HepG2 (cell line): ENCODE measurements around the gene NCAPD2. TPM values are rescaled to one million over a fixed set of nuclear protein-coding genes. Genes with fewer than 3 reads are reported as not detected.

Experiments
- ATAC-seq: fragments of 200-7000 bp; cut with Tn5 transposase; 3 replicates; pipeline ENCODE4 v1.9.1; 2020; ENCODE audit warnings: mild to moderate bottlenecking, moderate library complexity
- BruUV-seq: library from RNA; stranded (reverse); fragments of 400-500 nt; replicated peaks from 2 replicates; lab custom pipeline; 2021; lab: Mats Ljungman, UMichigan
- CTCF ChIA-PET: fragments of 300-600 bp; formaldehyde crosslinking; extraction: SDS; loops from one replicate; lab custom pipeline; 2021; ENCODE audit warnings: low total read pairs, inconsistent platforms, low intra/inter-chr PET ratio; lab: Yijun Ruan, JAX
- POLR2A ChIA-PET: fragments of 350-600 bp; sonication (Branson Sonifier 250); formaldehyde crosslinking; loops from one replicate; lab custom pipeline; 2020; ENCODE audit warnings: antibody characterized with exemption, inconsistent platforms; lab: Yijun Ruan, JAX
- DNase-seq: peaks from one replicate; pipeline ENCODE4 v3.0.0-alpha.2; 2015; ENCODE audit warnings: low spot score
- FAIRE-seq: peaks from 3 replicates; lab custom pipeline; 2011; peaks lifted over from hg19 to GRCh38; lab: Jason Lieb, UNC
- H2AFZ ChIP-seq: one replicate; pipeline ENCODE4 v1.6.1; 2011; ENCODE audit warnings: low read length, inconsistent platforms
- H3K27ac ChIP-seq: fragments of 300-600 bp; 3 replicates; pipeline ENCODE4 v1.8.0; 2011; ENCODE audit warnings: mixed run types, mild to moderate bottlenecking, mixed read lengths, low read length, inconsistent platforms; ENCODE audit not compliant: insufficient read depth; ENCODE audit errors: extremely low read length
- H3K27me3 ChIP-seq, 2 experiments: fragments of 200-600 bp in 1 of 2; 2 replicates in 1 of 2; 3 replicates in 1 of 2; pipeline versions ENCODE4 v1.6.0 to v1.8.0; 2011; ENCODE audit warnings: low read length in 2 of 2, mild to moderate bottlenecking in 2 of 2, moderate library complexity in 2 of 2, inconsistent platforms in 1 of 2; ENCODE audit not compliant: insufficient read depth in 2 of 2, control insufficient read depth in 1 of 2
- H3K36me3 ChIP-seq, 2 experiments: fragments of 200-600 bp in 1 of 2; replicated peaks in 1 of 2; 2 replicates in 1 of 2; 3 replicates in 1 of 2; pipeline versions ENCODE4 v1.5.1 to v1.8.0; 2011; ENCODE audit warnings: low read length in 2 of 2, inconsistent platforms in 1 of 2; ENCODE audit not compliant: insufficient read depth in 2 of 2, control insufficient read depth in 1 of 2
- H3K4me1 ChIP-seq: 2 replicates; pipeline ENCODE4 v1.5.1; 2012; ENCODE audit warnings: low read length, inconsistent platforms; ENCODE audit not compliant: insufficient read depth
- H3K4me2 ChIP-seq: 2 replicates; pipeline ENCODE4 v1.6.0; 2011; ENCODE audit warnings: low read depth, low read length, inconsistent platforms
- H3K4me3 ChIP-seq, 3 experiments: fragments of 200-600 bp in 1 of 3; sonication (generic), shearing (Covaris generic) in 1 of 3; replicated peaks in 1 of 3; 2 replicates each; pipeline ENCODE4 v1.5.1; 2011 to 2016; ENCODE audit warnings: low read length in 3 of 3, inconsistent platforms in 2 of 3, low read depth in 2 of 3, mild to moderate bottlenecking in 2 of 3, control low read depth in 1 of 3, mixed read lengths in 1 of 3; ENCODE audit not compliant: insufficient read depth in 1 of 3
- H3K79me2 ChIP-seq: one replicate; pipeline ENCODE4 v1.6.1; 2011; ENCODE audit warnings: low read length, inconsistent platforms; ENCODE audit not compliant: insufficient read depth
- H3K9ac ChIP-seq: 2 replicates; pipeline ENCODE4 v1.6.0; 2011; ENCODE audit warnings: mild to moderate bottlenecking, low read depth, low read length, inconsistent platforms; ENCODE audit not compliant: insufficient read depth
- H3K9me3 ChIP-seq: 2 replicates; pipeline ENCODE4 v1.5.1; 2012; ENCODE audit warnings: mild to moderate bottlenecking, low read length
- H4K20me1 ChIP-seq: 2 replicates; pipeline ENCODE4 v1.6.0; 2011; ENCODE audit warnings: inconsistent platforms, mild to moderate bottlenecking, low read length, moderate library complexity; ENCODE audit not compliant: insufficient read depth
- AHR ChIP-seq: IDR thresholded peaks from 2 replicates; pipeline ENCODE4 v1.6.1; 2018; ENCODE audit warnings: missing genetic modification reagents, missing compliant biosample characterization
- ETV5 ChIP-seq: IDR thresholded peaks from 2 replicates; pipeline ENCODE4 v1.6.1; 2018; ENCODE audit warnings: missing biosample characterization, missing genetic modification reagents, inconsistent platforms, borderline replicate concordance
- KDM6A ChIP-seq: IDR thresholded peaks from 2 replicates; pipeline ENCODE4 v1.6.1; 2016; ENCODE audit warnings: low read depth
- MEF2D ChIP-seq: sonication (generic); formaldehyde crosslinking; IDR thresholded peaks from 2 replicates; pipeline ENCODE4 v1.5.1; 2020; ENCODE audit warnings: mild to moderate bottlenecking, missing genetic modification reagents
- RAD21 ChIP-seq: fragments of 450-650 bp; formaldehyde crosslinking; IDR thresholded peaks from 2 replicates; pipeline ENCODE4 v1.5.0; 2020; ENCODE audit warnings: mild to moderate bottlenecking
- RBFOX2 ChIP-seq: fragments of 200-400 bp; formaldehyde crosslinking; IDR thresholded peaks from 2 replicates; pipeline ENCODE4 v1.6.1; 2017; ENCODE audit warnings: low read depth, mild to moderate bottlenecking, low read length
- RNF2 ChIP-seq: fragments of 450-650 bp; conservative IDR thresholded peaks from 2 replicates; pipeline ENCODE4 v1.6.1; 2016; ENCODE audit warnings: low read depth
- SMC3 ChIP-seq: IDR thresholded peaks from 2 replicates; pipeline ENCODE4 v1.6.1; 2011; ENCODE audit warnings: low read length, improper control_type of control experiment
- TAF1 ChIP-seq: sonication (generic); formaldehyde crosslinking; IDR thresholded peaks from 2 replicates; pipeline ENCODE4 v1.4.0; 2020; ENCODE audit warnings: missing genetic modification reagents
- XRCC5 ChIP-seq: fragments of 200-400 bp; formaldehyde crosslinking; optimal IDR thresholded peaks from 2 replicates; pipeline ENCODE3; 2017; ENCODE audit warnings: mild to moderate bottlenecking, low read length
- ZFX ChIP-seq: sonication (generic); formaldehyde crosslinking; IDR thresholded peaks from 2 replicates; pipeline ENCODE4 v1.4.0; 2020; ENCODE audit warnings: mild to moderate bottlenecking, low read depth, missing genetic modification reagents, moderate library complexity
- ZNF263 ChIP-seq: sonication (generic); formaldehyde crosslinking; IDR thresholded peaks from 2 replicates; pipeline ENCODE4 v1.4.0; 2020; ENCODE audit warnings: missing genetic modification reagents
- ZNF773 ChIP-seq: sonication (generic); formaldehyde crosslinking; IDR thresholded peaks from 2 replicates; pipeline ENCODE4 v1.4.0; 2020; ENCODE audit warnings: missing genetic modification reagents, borderline replicate concordance
- WGBS: methylation state at CpG from one replicate; pipeline ENCODE4 v1.1.6; 2017; ENCODE audit warnings: low lambda C conversion rate; 5-methylcytosine and 5-hydroxymethylcytosine counted together
- in situ Hi-C: cut with HindIII; loops from 2 replicates; pipeline ENCODE4 v1.10.0; 2017; ENCODE audit warnings: low pct_unique_long_range_greater_than_20kb; ENCODE audit not compliant: extremely low pct_ligation_motif_present
- intact Hi-C: fragments of 100-400 bp; cut with micrococcal nuclease; formaldehyde crosslinking; loops from one replicate; pipeline ENCODE4 v1.10.0; 2022; ENCODE audit not compliant: unreplicated experiment
- polyA plus RNA-seq, 8 experiments: library from polyadenylated mRNA; depleted of rRNA in 3 of 8; stranded (reverse) in 7 of 8; unstranded in 1 of 8; fragments of >200 nt; fragmentation: Illumina TruSeq in 4 of 8; extraction: Trizol in 4 of 8; gene quantifications; 2 replicates each; pipeline versions ENCODE4 v1.2.1 to v1.2.3, GENCODE V29; 2011 to 2016; ENCODE audit warnings: low read depth in 4 of 8, missing spikeins in 1 of 8, mixed read lengths in 1 of 8; ENCODE audit not compliant: insufficient read depth in 1 of 8
- total RNA-seq, 5 experiments: library from RNA; depleted of rRNA; stranded (reverse); fragments of >200 nt; fragmentation: Illumina TruSeq; extraction: Trizol; gene quantifications; 2 replicates each; pipeline ENCODE4 v1.2.3, GENCODE V29; 2016; ENCODE audit warnings: low read depth in 1 of 5
- TF ChIP-seq, protein P1 (sequence below): sonication (generic); formaldehyde crosslinking; IDR thresholded peaks from 2 replicates; pipeline ENCODE4 v1.9.0; 2022; ENCODE audit warnings: missing genetic modification reagents, mild to moderate bottlenecking, borderline replicate concordance
- TF ChIP-seq, protein P2 (sequence below): sonication (generic); formaldehyde crosslinking; IDR thresholded peaks from 2 replicates; pipeline ENCODE4 v1.5.0; 2020; ENCODE audit warnings: mild to moderate bottlenecking, missing genetic modification reagents, moderate library complexity
- TF ChIP-seq, protein P3 (sequence below): sonication (generic); formaldehyde crosslinking; IDR thresholded peaks from 2 replicates; pipeline ENCODE4 v1.4.0; 2020; ENCODE audit warnings: missing genetic modification reagents
- TF ChIP-seq, protein P4 (sequence below), 2 experiments: sonication (generic) in 1 of 2; formaldehyde crosslinking in 1 of 2; IDR thresholded peaks; 2 replicates each; pipeline versions ENCODE4 v1.4.0 to v1.6.1; 2018 to 2020; ENCODE audit warnings: missing genetic modification reagents in 2 of 2, borderline replicate concordance in 1 of 2, low read depth in 1 of 2, mild to moderate bottlenecking in 1 of 2, missing biosample characterization in 1 of 2

Gene NCAPD2
- total and polyA plus RNA-seq, 2 of the 13 experiments (the other 11 are each of a cell fraction or from before 2014, with no cell fraction given) = 51.1 to 65.6 TPM

DNA sequence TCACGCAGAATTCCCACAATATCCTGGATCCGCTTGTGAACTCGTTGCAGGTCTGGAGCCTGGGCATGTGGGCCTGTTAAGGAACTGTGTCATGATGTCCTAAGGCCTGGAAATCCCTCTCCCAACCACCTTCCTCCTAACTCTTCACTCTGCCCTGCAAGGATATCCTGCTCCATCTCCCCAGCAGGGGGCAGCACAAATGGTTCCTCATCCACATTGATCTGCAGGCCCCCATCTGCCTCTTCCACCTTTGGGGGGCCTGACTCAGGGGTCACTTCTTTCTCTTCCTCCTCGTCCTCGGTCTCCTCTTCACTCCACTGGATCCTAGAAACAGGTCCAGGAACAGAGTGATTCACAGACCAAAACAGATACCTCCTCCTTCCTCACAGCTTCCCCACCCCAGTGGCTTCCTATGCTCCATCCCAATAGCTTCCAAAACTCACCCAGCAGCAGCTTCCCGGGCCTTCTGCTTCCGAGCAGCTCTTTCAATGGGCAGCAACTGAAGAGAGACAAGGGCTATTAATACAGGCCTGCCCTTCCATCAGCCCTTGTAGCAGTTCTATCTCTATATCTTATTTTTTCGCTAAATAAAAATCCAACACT is 69.6 kb downstream of the NCAPD2 start:
- intact Hi-C loops (no loop called here), in situ Hi-C loops (no loop called here)
- no peak overlapping the region for H2AFZ ChIP-seq
- no peaks in the 10 kb centered on the region for H3K9me3 ChIP-seq
- no peak overlapping the region for H3K27ac ChIP-seq
- DNase-seq = peak; percentile 54
- BruUV-seq = no TSS peak
- peak; percentile 59 for FAIRE-seq
- ATAC-seq = peak; percentile 59
- ChIA-PET CTCF (interaction anchor here (1.0 kb wide), 1 partner anchor 135 kb away, joined by 3 read pairs; no protein-coding TSS in a partner anchor), POLR2A (no interaction called here)
- H3K4me3 ChIP-seq = no peak overlapping the region
- H3K4me1 ChIP-seq = peaks cover 14% of the 10 kb centered on the region
- no peak overlapping the region for H3K9ac ChIP-seq
- no peaks in the 10 kb centered on the region for H3K27me3 ChIP-seq
- H3K79me2 ChIP-seq = peaks cover 32% of the 10 kb centered on the region
- H3K36me3 ChIP-seq = peaks cover 32 to 63% of the 10 kb centered on the region in 2 experiments
- no peak overlapping the region for H3K4me2 ChIP-seq
- no peaks in the 10 kb centered on the region for H4K20me1 ChIP-seq
- WGBS = 86% methylated on average over 8 of the region's 8 CpGs
- TF ChIP-seq, protein P1, sequence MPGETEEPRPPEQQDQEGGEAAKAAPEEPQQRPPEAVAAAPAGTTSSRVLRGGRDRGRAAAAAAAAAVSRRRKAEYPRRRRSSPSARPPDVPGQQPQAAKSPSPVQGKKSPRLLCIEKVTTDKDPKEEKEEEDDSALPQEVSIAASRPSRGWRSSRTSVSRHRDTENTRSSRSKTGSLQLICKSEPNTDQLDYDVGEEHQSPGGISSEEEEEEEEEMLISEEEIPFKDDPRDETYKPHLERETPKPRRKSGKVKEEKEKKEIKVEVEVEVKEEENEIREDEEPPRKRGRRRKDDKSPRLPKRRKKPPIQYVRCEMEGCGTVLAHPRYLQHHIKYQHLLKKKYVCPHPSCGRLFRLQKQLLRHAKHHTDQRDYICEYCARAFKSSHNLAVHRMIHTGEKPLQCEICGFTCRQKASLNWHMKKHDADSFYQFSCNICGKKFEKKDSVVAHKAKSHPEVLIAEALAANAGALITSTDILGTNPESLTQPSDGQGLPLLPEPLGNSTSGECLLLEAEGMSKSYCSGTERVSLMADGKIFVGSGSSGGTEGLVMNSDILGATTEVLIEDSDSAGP (CRISPR knock-in tag) = peak; percentile 21; the same call in 1 of the 2 replicates
- peak; percentile 57; the same call in 1 of the 2 replicates for TF ChIP-seq RBFOX2
- TF ChIP-seq, protein P2, sequence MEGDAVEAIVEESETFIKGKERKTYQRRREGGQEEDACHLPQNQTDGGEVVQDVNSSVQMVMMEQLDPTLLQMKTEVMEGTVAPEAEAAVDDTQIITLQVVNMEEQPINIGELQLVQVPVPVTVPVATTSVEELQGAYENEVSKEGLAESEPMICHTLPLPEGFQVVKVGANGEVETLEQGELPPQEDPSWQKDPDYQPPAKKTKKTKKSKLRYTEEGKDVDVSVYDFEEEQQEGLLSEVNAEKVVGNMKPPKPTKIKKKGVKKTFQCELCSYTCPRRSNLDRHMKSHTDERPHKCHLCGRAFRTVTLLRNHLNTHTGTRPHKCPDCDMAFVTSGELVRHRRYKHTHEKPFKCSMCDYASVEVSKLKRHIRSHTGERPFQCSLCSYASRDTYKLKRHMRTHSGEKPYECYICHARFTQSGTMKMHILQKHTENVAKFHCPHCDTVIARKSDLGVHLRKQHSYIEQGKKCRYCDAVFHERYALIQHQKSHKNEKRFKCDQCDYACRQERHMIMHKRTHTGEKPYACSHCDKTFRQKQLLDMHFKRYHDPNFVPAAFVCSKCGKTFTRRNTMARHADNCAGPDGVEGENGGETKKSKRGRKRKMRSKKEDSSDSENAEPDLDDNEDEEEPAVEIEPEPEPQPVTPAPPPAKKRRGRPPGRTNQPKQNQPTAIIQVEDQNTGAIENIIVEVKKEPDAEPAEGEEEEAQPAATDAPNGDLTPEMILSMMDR (CRISPR knock-in tag) = peak; percentile 74
- no peak for TF ChIP-seq ZNF773 (CRISPR knock-in tag)
- 0 out of 2 replicates have a peak, but pooled peaks have one; percentile 14 for TF ChIP-seq ETV5 (CRISPR knock-in tag)
- peak; percentile 56 for TF ChIP-seq XRCC5
- TF ChIP-seq TAF1 (CRISPR knock-in tag) = peak; percentile 3; the same call in 1 of the 2 replicates
- TF ChIP-seq, protein P3, sequence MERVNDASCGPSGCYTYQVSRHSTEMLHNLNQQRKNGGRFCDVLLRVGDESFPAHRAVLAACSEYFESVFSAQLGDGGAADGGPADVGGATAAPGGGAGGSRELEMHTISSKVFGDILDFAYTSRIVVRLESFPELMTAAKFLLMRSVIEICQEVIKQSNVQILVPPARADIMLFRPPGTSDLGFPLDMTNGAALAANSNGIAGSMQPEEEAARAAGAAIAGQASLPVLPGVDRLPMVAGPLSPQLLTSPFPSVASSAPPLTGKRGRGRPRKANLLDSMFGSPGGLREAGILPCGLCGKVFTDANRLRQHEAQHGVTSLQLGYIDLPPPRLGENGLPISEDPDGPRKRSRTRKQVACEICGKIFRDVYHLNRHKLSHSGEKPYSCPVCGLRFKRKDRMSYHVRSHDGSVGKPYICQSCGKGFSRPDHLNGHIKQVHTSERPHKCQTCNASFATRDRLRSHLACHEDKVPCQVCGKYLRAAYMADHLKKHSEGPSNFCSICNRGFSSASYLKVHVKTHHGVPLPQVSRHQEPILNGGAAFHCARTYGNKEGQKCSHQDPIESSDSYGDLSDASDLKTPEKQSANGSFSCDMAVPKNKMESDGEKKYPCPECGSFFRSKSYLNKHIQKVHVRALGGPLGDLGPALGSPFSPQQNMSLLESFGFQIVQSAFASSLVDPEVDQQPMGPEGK (CRISPR knock-in tag) = 0 out of 2 replicates have a peak, but pooled peaks have one; percentile 65
- TF ChIP-seq RAD21 (CRISPR knock-in tag) = peak; percentile 41; the same call in 1 of the 2 replicates
- peak; percentile 56 for TF ChIP-seq SMC3
- TF ChIP-seq KDM6A (CRISPR knock-in tag) = no peak
- TF ChIP-seq ZFX = peak; percentile 51; the same call in 1 of the 2 replicates
- 0 out of 2 replicates have a peak, but pooled peaks have one; percentile 19 for TF ChIP-seq AHR (CRISPR knock-in tag)
- no peak for TF ChIP-seq RNF2
- no peak for TF ChIP-seq MEF2D (CRISPR knock-in tag)
- 0 out of 2 replicates have a peak, but pooled peaks have one; percentile 23 for TF ChIP-seq ZNF263 (CRISPR knock-in tag)
- TF ChIP-seq, protein P4, sequence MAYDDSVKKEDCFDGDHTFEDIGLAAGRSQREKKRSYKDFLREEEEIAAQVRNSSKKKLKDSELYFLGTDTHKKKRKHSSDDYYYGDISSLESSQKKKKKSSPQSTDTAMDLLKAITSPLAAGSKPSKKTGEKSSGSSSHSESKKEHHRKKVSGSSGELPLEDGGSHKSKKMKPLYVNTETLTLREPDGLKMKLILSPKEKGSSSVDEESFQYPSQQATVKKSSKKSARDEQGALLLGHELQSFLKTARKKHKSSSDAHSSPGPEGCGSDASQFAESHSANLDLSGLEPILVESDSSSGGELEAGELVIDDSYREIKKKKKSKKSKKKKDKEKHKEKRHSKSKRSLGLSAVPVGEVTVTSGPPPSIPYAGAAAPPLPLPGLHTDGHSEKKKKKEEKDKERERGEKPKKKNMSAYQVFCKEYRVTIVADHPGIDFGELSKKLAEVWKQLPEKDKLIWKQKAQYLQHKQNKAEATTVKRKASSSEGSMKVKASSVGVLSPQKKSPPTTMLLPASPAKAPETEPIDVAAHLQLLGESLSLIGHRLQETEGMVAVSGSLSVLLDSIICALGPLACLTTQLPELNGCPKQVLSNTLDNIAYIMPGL (CRISPR knock-in tag; IDR thresholded peaks at IDR 0.05; ENCODE audit: borderline replicate concordance in 1 of 2, low read depth in 1 of 2) = peak; percentile 21 to 52; a peak in 1 of 4 replicates
